ENCODE results near the gene TMED4. TPM values are rescaled to one million over a fixed set of nuclear protein-coding genes. Genes with fewer than 3 reads are reported as not detected.
A peak's percentile ranks its signal among the peaks of the same experiment; 100 is the strongest.

Gene TMED4
- total and polyA plus RNA-seq, 11 donors: 48.5 to 129 (median 67.2) TPM

- DNase-seq (no peak), ATAC-seq (peak; percentile 88 to 96 (median 94))
- TF ChIP-seq, protein P1, sequence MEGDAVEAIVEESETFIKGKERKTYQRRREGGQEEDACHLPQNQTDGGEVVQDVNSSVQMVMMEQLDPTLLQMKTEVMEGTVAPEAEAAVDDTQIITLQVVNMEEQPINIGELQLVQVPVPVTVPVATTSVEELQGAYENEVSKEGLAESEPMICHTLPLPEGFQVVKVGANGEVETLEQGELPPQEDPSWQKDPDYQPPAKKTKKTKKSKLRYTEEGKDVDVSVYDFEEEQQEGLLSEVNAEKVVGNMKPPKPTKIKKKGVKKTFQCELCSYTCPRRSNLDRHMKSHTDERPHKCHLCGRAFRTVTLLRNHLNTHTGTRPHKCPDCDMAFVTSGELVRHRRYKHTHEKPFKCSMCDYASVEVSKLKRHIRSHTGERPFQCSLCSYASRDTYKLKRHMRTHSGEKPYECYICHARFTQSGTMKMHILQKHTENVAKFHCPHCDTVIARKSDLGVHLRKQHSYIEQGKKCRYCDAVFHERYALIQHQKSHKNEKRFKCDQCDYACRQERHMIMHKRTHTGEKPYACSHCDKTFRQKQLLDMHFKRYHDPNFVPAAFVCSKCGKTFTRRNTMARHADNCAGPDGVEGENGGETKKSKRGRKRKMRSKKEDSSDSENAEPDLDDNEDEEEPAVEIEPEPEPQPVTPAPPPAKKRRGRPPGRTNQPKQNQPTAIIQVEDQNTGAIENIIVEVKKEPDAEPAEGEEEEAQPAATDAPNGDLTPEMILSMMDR (IDR thresholded peaks at IDR 0.05): peak in 3 of 12 donors; percentile 8 to 17 (median 15)
- TF ChIP-seq POLR2A (IDR thresholded peaks at IDR 0.05): peak in 1 of 2 donors; percentile 13
- Histone ChIP-seq H3K36me3 (no peaks in the 10 kb centered on the region), H3K4me1 (peaks cover 0 to 16% (median 3%) of the 10 kb centered on the region in 12 donors), H3K27me3 (no peaks in the 10 kb centered on the region), H3K27ac (peak overlapping the region in 10 of 12 donors; percentile 25 to 86 (median 71)), H3K9me3 (no peaks in the 10 kb centered on the region), H3K4me3 (no peak overlapping the region)
- intact Hi-C loops (cut with DNase I): loop anchor here in 2 of 10 donors (5.0 to 10.0 kb wide), 2 partner anchors 256 to 519 kb away; partner anchors contain the start of gene TBRG4 (in 1 of the 2)
- 57 to 66% (median 64%) methylated on average over 4 to 5 of the region's 5 CpGs for WGBS, 4 donors
These were observed 14.1 kb upstream of the TMED4 start for GRCh38 chr7:44595934-44596635.

DNA sequence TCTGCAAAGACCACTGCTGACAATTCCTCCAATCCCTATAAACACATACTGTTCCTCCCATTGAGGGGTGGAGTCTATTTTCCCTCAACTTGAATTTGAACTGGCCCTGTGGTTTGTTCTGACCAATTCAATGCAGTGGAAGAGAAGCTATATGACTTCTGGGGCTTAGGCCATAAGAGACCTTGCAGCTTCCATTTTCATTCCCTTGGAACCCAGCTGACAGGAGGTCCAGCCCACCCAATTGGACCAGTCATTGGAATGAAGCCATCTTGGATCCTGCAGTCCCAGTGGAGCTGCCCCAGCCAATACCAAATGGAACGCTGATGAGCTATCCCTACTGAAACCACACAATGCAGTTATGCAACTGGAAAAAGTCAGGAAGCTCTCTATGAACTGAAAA lies 8.9 kb upstream of the TMED4 start:
- DNase-seq: no peak
- no peaks in the 10 kb centered on the region for H3K9me3 ChIP-seq
- no peak overlapping the region for H3K27ac ChIP-seq
- no peaks in the 10 kb centered on the region for H3K27me3 ChIP-seq
- H3K4me1 ChIP-seq: peaks cover 0 to 11% (median 3%) of the 10 kb centered on the region in 12 donors
- intact Hi-C loops (cut with DNase I): loop anchor here in 3 of 10 donors (2.0 to 10.0 kb wide), 3 partner anchors 330 to 524 kb away; partner anchors contain the start of gene TBRG4 (in 1 of the 3)
- WGBS, 4 donors: 79 to 88% (median 83%) methylated on average over 1 of the region's 1 CpG
- TF ChIP-seq POLR2A (IDR thresholded peaks at IDR 0.05): no peak
- TF ChIP-seq, protein P1 (IDR thresholded peaks at IDR 0.05): no peak
- no peaks in the 10 kb centered on the region for H3K36me3 ChIP-seq
- ATAC-seq: no peak
- H3K4me3 ChIP-seq: no peak overlapping the region

DNA sequence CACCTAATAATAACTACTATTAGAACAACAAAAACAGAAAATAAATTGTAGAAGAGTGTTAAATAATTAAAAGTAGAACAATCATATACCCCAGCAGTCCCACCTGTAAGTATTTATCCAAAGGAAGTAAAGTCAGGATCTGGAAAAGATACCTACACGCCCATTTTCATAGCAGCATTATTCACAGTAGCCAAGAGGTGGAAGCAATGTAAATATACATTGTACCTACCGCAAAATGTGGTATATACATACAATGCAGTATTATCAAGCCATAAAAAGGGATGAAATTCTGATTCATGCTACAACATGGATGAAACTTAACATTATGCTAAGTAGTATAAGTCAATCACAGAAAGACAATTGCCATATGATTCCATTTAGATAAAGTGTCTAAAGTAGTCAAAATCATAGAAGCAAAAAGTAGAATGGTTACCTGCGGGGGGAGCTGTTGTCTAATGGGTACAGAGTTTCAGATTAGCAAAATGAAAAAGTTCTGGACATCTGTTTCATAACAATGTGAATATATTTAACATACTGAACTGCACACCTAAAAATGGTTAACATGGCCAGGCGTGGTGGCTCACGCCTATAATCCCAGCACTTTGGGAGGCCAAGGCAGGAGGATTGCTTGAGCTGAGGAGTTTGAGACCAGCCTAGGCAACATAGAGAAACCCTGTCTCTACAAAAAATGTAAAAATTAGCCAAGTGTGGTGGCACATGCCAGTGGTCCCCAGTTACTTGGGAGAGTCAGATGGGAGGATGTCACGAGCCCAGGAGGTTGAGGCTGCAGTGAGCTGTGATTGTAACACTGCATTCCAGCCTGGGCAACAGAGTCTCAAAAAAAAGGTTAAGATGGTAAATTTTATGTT lies 6.0 kb upstream of the TMED4 start:
- Histone ChIP-seq H3K27ac (no peak overlapping the region), H3K36me3 (no peaks in the 10 kb centered on the region), H3K4me3 (no peak overlapping the region), H3K27me3 (no peaks in the 10 kb centered on the region), H3K9me3 (no peaks in the 10 kb centered on the region), H3K4me1 (peaks cover 0 to 8% (median 2%) of the 10 kb centered on the region in 12 donors)
- intact Hi-C loops (cut with DNase I): loop anchor here (1.0 to 10.0 kb wide), 13 partner anchors 159 to 554 kb away; partner anchors contain the start of genes H2AZ2 (in 5 of the 10), TBRG4 (in 1 of the 10) and ZMIZ2 (in 1 of the 10)
- WGBS, 4 donors: 23 to 30% (median 23%) methylated on average over 6 of the region's 6 CpGs
- TF ChIP-seq, protein P1 (IDR thresholded peaks at IDR 0.05): peak; percentile 41 to 74 (median 67)
- no peak for TF ChIP-seq POLR2A (IDR thresholded peaks at IDR 0.05)
- ATAC-seq: peak in 3 of 4 donors; percentile 73 to 81 (median 74)
- peak in 1 of 5 donors; percentile 53 for DNase-seq

Measured in heart left ventricle (tissue), 16 donors.